ENCODE measurements around the gene CTNNA2. TPM values are rescaled to one million over a fixed set of nuclear protein-coding genes. Genes with fewer than 3 reads are reported as not detected.

CTNNA2 gene
- total RNA-seq, 2 donors from 2014 or later, result not detected

DNA sequence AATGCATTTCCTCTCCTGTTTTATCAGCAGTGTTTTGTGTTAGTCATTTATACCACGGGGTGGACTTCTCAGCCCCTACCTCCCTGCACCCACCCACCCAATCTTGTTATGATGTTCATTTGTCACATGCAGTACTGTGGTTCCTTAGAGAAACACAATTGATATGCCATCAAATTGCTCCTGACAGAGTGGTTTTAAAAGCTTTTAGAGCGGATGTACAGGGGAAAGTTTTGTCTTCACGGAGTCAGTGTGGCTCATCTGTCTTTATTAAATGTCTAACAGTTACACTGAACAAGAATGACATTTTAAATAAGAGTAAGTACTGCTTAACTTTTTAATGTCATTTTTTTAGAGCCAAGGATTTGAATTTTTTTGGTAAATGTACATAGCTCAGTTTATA is 634.8 kb downstream of the CTNNA2 start:
- DNase-seq (ENCODE audit: low spot score), result no peak
- Histone ChIP-seq H3K4me1 (no peaks in the 10 kb centered on the region), H3K9me3 (no peaks in the 10 kb centered on the region), H3K36me3 (no peaks in the 10 kb centered on the region), H3K27me3 (no peaks in the 10 kb centered on the region), H3K4me3 (no peak overlapping the region), H3K27ac (no peak overlapping the region)
- TF ChIP-seq, protein P1, sequence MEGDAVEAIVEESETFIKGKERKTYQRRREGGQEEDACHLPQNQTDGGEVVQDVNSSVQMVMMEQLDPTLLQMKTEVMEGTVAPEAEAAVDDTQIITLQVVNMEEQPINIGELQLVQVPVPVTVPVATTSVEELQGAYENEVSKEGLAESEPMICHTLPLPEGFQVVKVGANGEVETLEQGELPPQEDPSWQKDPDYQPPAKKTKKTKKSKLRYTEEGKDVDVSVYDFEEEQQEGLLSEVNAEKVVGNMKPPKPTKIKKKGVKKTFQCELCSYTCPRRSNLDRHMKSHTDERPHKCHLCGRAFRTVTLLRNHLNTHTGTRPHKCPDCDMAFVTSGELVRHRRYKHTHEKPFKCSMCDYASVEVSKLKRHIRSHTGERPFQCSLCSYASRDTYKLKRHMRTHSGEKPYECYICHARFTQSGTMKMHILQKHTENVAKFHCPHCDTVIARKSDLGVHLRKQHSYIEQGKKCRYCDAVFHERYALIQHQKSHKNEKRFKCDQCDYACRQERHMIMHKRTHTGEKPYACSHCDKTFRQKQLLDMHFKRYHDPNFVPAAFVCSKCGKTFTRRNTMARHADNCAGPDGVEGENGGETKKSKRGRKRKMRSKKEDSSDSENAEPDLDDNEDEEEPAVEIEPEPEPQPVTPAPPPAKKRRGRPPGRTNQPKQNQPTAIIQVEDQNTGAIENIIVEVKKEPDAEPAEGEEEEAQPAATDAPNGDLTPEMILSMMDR (IDR thresholded peaks at IDR 0.05), result no peak

DNA sequence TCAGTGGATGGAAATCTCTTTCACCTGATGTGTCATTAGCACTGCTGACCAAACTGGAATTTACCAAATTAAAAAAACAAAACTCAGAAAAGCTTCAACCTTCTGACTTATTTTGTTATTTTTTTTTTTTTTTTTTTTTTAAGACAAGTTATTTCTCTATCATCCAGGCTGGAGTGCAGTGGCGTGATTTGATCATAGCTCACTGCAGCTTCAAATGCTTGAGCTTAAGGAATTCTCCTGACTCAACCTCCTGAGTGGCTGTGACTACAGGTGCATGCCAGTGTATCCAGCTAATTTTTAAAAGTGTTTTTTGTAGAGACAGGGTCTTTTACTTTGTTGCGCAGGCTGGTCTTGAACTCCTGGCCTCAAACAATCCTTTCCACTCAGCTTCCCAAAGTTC is 636.1 kb downstream of the CTNNA2 start:
- Histone ChIP-seq H3K27me3 (no peaks in the 10 kb centered on the region), H3K27ac (no peak overlapping the region), H3K36me3 (no peaks in the 10 kb centered on the region), H3K4me3 (no peak overlapping the region), H3K4me1 (no peaks in the 10 kb centered on the region), H3K9me3 (no peaks in the 10 kb centered on the region)
- TF ChIP-seq, protein P1 (IDR thresholded peaks at IDR 0.05), result no peak
- DNase-seq (ENCODE audit: low spot score), result no peak

DNA sequence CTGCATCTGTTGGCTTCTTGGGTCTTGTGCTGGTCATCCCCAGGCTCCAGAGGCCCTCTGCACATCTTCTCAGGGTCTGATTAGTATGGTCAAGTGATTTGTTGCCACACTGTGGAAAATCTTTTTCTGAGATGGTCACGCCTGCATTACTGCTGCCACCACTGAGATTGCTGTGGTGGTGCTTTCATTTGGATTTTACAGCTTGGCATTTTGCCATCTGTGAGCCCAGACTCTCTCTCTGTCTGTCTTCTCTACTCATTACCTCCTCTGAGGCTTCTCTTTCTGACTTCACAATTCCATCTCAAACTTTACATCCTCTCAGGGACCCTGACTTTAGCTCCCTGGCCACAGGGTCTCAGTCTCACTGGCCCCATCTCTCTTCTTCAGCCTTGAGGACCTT is 637.1 kb downstream of the CTNNA2 start:
- DNase-seq (ENCODE audit: low spot score), result no peak
- Histone ChIP-seq H3K36me3 (no peaks in the 10 kb centered on the region), H3K4me1 (no peaks in the 10 kb centered on the region), H3K9me3 (no peaks in the 10 kb centered on the region), H3K4me3 (no peak overlapping the region), H3K27ac (no peak overlapping the region), H3K27me3 (no peaks in the 10 kb centered on the region)
- TF ChIP-seq, protein P1 (IDR thresholded peaks at IDR 0.05), result no peak

DNA sequence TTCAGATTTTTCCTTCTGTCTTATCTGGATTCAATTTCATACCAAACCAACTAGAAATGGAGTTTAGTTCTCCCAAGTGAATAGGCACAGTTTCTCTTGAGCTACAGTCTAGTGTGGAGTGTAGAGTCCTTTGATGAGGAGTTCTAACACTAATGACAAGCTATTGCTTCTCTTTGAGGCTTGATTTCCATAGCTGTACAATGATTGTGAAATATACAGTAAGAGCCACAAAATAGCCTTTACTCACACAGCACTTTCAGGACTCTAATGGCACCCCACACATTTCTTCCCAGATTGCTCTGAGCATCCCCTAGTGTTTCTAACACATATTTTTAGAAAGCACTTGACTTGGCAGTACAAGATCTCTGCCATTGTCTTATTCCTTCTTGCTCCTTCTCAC is 638.4 kb downstream of the CTNNA2 start:
- Histone ChIP-seq H3K27me3 (no peaks in the 10 kb centered on the region), H3K27ac (no peak overlapping the region), H3K4me1 (no peaks in the 10 kb centered on the region), H3K36me3 (no peaks in the 10 kb centered on the region), H3K4me3 (no peak overlapping the region), H3K9me3 (no peaks in the 10 kb centered on the region)
- TF ChIP-seq, protein P1 (IDR thresholded peaks at IDR 0.05), result no peak
- DNase-seq (ENCODE audit: low spot score), result no peak

DNA sequence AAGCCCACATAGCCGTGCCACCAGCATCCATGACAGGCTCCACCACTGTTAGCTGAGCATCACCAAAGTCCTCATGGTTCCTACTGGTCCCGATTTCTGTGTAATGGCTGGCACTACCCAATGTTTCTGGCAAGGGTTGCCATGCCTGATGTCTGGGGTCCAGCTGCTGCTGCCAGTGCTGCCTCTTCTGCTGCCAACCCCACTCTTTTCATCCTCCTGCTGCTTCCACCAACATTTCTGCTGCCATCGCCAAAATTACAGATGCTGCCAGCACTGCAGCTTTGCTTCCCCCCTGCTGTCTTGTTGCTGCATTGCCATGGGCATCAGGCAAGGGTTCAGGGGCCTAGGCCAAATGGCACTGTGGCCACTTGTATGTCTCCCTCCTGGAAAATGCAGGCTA is 638.8 kb downstream of the CTNNA2 start:
- Histone ChIP-seq H3K27me3 (no peaks in the 10 kb centered on the region), H3K4me1 (no peaks in the 10 kb centered on the region), H3K9me3 (no peaks in the 10 kb centered on the region), H3K4me3 (no peak overlapping the region), H3K27ac (no peak overlapping the region), H3K36me3 (no peaks in the 10 kb centered on the region)
- no peak for DNase-seq (ENCODE audit: low spot score)
- TF ChIP-seq, protein P1 (IDR thresholded peaks at IDR 0.05), result no peak

DNA sequence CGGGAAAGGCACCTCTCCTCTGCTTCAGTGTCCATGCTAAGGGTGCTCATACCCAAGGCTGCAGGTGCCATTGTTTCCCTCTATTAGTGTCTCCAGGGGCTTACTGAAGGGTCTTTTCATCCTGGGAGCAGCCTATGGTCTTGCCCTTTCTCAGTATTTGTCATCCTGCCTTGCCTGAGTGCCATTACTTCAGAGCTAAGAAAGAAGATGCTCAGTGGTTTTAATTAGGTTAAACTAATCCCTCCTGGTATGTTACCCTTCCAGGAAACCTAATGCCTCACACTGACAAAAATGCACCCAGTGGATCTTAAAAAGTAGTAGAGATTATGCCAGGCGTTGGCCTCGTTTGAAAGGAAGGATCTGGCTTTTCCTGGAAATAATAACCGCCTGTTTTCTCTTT is 640.3 kb downstream of the CTNNA2 start:
- Histone ChIP-seq H3K27ac (no peak overlapping the region), H3K9me3 (no peaks in the 10 kb centered on the region), H3K4me1 (no peaks in the 10 kb centered on the region), H3K27me3 (no peaks in the 10 kb centered on the region), H3K36me3 (no peaks in the 10 kb centered on the region), H3K4me3 (no peak overlapping the region)
- TF ChIP-seq, protein P1 (IDR thresholded peaks at IDR 0.05), result no peak
- no peak for DNase-seq (ENCODE audit: low spot score)

Measured in right atrium auricular region (tissue), 2 donors.